GM18517 (cell line): ENCODE measurements around the gene GRID1.
"Not testable (repeated sequence)": the region's sequence is repeated elsewhere in the genome, so short reads cannot be mapped to it uniquely, and the experiment has no call there.

Experiments
- ATAC-seq: cut with Tn5 transposase; IDR thresholded peaks from one replicate; pipeline ENCODE4 v1.9.1; 2021; ENCODE audit warnings: mild to moderate bottlenecking, moderate library complexity; ENCODE audit not compliant: unreplicated experiment

The GRID1 gene

GRCh38 chr10:85699066-85699465, 667.5 kb downstream of the GRID1 start:
- not testable (repeated sequence) for ATAC-seq

DNA sequence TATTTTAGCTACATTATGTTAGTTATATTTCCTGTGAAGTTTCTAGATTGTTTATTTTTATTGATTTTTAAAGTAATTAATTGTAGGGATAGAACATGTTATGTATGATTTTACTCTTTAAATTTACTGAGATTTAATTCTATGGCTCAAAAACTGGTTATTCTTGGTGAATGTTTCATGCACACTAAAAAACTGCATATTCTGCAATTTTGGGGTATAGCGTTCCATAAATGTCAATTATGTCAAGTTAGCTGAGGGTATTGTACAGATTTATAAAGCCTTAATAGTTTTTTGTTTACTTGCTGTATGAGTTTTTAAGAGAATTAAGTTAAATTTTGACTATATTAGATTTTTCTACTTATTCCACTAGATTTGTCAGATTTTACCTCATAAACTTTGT, 669.7 kb downstream of the GRID1 start:
- ATAC-seq, result no peak

DNA sequence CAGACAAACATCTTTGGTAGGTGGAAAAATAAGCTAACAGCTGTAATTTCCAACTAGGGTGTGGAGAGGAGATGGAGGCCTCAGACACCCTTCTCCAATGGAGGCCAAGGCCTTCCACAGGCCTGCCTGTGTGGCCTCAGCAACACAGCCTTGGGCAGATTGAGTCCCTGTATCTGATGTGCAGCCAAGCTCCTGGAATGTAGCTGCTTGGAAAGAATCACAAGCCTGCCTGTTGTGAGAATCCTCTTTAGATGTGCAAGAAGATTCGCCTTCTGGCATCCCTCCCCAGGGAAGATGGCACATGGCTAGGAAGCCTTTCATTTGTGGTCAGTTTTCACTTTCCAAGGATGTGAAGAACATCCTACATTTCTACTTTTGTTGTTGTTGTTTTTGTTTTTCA, 684.0 kb downstream of the GRID1 start:
- ATAC-seq, result no peak

GRCh38 chr10:85679710-85680109, 686.9 kb downstream of the GRID1 start:
- no peak for ATAC-seq

DNA sequence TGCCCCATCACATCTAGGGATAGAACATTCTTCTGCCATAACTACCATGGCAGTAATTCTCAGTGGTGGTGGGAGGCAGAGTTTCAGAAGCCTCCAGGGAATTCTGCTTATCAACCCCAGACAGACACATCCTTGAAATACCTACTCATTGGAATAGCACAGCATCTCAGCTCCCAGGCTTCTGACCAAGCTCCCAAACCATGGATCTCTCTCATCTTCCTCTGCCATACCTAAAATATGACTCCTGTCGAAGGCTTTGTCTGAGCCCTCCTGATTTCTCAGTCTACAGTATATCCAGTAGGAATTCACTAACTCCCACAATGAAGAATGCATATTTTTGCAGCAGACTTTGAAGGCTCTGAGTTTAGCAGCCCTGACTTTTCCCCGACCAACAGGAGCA, 687.5 kb downstream of the GRID1 start:
- no peak for ATAC-seq

GRCh38 chr10:85674851-85675250, 691.7 kb downstream of the GRID1 start:
- no peak for ATAC-seq

- no peak for ATAC-seq
Observed at GRCh38 chr10:85673270-85673669, 693.3 kb downstream of the GRID1 start.

GRCh38 chr10:85671530-85671929, 695.1 kb downstream of the GRID1 start:
- ATAC-seq, result no peak

GRCh38 chr10:85668522-85668921, 698.1 kb downstream of the GRID1 start:
- ATAC-seq, result no peak

DNA sequence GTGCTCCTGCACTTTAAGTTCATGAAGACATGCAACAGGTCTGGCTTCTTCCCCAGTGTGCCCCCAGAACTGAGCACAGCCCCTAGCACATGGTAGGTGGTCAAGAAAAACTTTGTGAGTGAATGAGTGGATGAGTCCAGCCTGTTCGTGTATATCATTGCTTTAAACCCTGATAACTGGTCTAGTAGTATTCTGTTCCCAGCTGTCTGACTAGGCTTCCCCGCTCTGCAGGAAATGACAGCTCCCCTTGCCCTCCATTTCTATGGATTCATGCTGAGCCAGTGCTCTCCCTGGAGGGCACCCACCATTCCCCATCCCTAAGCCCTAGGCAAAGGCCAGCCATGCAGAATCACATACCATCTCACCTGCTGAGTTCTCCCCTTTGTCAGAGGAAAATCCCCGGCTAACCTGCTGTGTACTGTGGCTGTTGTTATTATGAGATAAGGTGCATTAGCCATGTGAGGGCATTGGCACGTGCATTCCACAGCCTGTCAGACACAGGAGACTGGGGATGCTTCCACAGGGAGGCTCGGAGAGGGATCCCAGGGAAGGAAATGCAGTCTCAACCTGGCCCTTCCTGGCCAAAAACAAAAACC, 698.9 kb downstream of the GRID1 start:
- ATAC-seq, result no peak

DNA sequence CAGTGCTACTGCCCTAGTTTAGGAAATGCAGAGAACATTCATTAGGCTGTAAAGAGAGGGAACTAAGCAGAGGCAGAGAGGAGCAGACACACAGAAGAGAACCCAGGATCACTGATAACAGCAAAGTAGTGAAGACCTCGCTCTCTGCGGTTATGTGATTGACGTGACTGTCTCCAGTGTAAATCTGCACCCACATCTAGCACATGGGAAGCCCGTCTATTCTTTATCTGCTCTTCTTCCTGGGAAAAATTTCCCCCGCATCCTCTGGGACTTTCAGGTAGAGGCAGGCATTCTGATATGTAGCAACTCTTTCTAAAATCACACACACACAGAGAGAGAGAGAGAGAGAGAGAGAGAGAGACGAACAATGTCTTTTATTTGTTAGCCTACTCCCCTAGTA, 699.6 kb downstream of the GRID1 start:
- ATAC-seq, result no peak

DNA sequence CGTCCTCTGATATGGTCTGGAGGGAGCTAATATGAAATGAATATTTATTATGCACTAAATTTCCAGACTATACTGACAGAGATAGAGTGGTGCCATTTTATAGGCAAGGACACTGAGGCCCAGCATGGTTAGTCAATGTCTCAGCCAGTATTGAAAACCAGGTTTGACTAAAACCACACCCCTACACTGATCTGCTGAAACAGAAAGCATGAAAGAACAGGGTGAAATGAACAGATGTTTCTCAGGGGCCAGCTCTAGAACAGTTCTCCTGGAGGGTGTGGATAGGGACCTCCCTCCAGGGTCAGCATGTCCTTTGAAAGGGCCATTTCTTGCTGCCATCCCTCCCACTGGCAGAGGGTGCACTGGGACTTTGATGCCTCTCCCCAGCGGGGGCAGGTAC, 700.5 kb downstream of the GRID1 start:
- peak; percentile 57 for ATAC-seq

GRCh38 chr10:85665681-85666080, 700.9 kb downstream of the GRID1 start:
- no peak for ATAC-seq

GRCh38 chr10:85665078-85665477, 701.5 kb downstream of the GRID1 start:
- no peak for ATAC-seq

GRCh38 chr10:85661123-85661522, 705.5 kb downstream of the GRID1 start:
- no peak for ATAC-seq

DNA sequence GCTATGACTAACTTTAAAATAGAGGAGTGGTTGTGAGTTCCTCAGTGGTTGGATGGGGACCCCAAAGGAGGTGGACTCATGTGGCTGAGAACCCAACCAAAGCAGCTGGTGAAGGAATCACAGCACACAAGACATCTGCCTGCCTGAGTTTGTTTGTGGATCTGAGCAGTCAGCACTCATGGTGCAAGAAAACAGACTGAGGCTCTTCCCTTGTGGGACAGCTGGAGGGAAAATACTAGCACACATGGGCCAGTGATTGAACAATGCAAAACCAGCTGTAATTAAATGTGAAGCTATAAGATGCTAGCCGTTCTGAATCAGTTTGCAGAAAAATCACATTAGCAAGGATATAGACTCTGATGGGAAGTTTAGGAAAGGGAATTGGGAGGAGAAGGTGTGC, 707.3 kb downstream of the GRID1 start:
- no peak for ATAC-seq

GRCh38 chr10:85658518-85658917, 708.1 kb downstream of the GRID1 start:
- no peak for ATAC-seq

DNA sequence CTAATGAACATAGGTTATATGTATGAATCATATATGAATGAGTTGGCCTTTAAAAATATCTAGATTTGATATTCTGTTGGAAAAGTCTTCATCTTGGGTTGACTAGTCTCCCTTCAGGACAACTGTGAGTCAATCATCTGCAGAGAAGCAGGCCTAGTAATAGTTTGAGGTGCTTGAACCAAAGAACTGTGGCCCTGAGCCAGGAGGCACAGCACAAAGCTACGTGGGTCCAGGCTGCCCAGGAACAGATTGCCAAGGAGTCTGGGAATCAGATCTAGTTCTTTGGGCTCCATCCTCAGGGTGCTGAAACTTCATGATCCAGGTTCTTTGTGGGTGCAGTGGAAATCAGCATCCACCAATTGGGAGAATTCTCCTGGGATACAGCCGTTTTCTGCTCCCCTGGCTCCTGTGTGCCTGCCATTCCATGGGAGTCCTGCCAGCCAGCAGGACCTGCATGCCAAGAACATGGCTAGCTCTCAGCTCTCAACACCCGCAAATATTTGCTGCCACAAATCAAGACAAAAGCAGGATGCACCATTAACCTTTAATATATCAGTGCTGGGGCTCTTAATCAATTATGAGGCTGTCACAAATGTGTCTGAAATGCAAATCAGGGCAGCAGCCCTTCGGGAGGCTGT, 709.0 kb downstream of the GRID1 start:
- no peak for ATAC-seq

DNA sequence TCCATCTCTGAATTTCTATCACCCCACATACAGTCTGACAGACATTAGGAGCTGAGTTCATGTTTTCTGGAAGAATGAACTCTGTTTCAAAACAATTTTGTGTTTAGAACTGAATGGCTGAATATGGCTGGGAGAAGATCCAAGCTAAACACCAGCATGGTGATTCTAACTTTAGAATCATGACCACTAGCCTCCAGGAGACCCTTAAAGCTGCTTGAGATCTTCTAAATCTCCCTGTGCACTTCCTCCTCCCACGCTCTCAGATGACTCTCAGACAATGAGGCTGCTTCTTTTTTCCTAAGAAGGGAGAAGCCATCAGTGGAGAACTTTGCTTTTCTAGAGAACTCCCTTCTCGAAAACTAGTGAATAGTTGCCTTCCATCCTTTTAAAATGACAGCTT, 711.2 kb downstream of the GRID1 start:
- no peak for ATAC-seq

DNA sequence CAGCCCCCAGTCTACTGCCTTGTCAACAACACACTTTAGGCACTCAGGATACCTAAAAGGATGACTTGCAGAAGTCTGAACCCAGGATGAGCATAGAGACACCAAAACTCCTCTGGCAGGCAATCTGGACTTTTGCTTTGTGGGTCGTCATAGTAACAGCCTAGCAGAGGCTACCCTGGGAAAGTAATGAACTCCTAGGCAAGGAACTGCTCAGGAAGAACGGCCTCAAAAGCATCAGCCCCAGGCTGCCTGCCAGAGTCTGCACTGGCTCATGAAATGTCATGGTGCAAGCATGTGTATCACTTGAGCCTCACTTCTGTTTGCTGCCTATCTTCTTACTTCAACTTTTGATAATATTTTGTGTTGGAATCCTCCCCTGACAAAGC, 715.1 kb downstream of the GRID1 start:
- no peak for ATAC-seq

DNA sequence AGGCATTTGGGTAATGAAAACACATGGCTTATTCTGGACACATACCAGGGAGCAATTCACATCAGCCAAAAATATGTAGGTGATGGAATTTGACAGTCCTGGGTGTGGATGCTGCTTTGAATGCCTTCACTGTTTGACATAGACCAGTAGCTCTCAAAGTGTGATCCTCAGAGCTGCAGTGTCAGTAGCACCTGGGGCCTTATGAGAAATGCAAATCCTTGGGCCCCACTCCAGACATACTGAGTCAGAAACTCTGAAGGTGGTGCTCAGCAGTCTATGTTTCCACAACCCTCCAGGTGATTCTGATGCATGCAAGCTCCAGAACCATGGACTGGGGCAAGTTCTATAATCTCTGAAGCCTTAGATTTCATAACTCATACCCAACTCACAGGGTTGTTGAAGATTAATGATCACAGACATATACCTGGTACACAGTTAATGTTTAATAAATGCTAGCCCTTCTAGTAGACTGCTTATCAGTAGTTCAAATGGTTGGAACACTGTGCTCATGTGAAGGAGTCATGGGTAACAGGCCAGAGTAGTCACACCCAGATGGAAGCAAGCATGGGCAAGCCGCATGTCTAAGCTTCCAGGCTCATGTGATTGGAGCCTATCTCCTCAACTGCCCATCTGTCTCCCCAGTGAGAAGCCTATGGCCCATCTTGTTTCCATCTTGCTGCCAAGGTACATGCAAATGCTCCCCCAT, 715.7 kb downstream of the GRID1 start:
- no peak for ATAC-seq

- ATAC-seq, result no peak
Observed at GRCh38 chr10:85649461-85649860, 717.1 kb downstream of the GRID1 start.
